ENCODE results near the gene ASPSCR1. TPM values are rescaled to one million over a fixed set of nuclear protein-coding genes. Genes with fewer than 3 reads are reported as not detected.

Gene ASPSCR1
- total and polyA plus RNA-seq, 2 of the 8 experiments (the other 6 are each of a cell fraction or from before 2014, with no cell fraction given): 33.3 to 43.7 TPM

DNA sequence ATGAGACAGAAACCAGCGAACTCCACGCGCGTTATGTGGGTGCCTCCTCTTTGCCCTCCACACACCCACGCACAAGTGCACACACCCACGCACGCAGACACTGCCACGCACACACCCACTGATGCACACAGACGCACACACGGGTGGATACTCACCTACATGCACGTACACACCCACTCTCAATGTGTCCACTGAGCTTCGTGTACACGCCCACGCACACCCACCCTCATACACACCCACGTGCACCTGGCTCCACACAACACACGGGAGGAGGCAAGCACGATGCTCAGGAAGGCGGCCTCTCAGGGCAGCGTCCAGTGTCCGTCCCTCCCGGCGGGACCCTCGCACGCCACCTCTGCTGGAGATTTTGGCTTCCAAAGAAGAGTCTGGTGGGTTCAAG is 70.0 kb downstream of the ASPSCR1 start (continued):
- TF ChIP-seq CHD7 (IDR thresholded peaks at IDR 0.05; ENCODE audit: insufficient replicate concordance, low read length) (no peak), POLR2AphosphoS5 (IDR thresholded peaks at IDR 0.05; ENCODE audit: low read depth, low read length) (no peak)
